ENCODE measurements around the gene NFASC.

- TF ChIP-seq CTCF (IDR thresholded peaks at IDR 0.05; ENCODE audit: low read depth, low read length, missing input control) (no peak), FOXA1 (IDR thresholded peaks at IDR 0.05) (no peak)
Observed at GRCh38 chr1:204848579-204848978, 22.1 kb upstream of the NFASC start.
